Body of pancreas (tissue), 4 donors: ENCODE data around the gene TENM4.

Experiments used
- POLR2A ChIP-seq, 3 donors: fragments of 450-650 bp; IDR thresholded peaks; one replicate each; pipeline ENCODE4 v1.6.1; 2016; ENCODE audit warnings: antibody characterized with exemption in 3 of 3, mild to moderate bottlenecking in 2 of 3
- TF ChIP-seq, protein P1 (sequence below), 7 experiments: fragments of 450-650 bp in 4 of 7; fragments of 200-600 bp in 3 of 7; sonication (generic) in 3 of 7; IDR thresholded peaks; one replicate each; pipeline ENCODE4 v1.5.1; 2016 to 2019; ENCODE audit warnings: antibody characterized with exemption in 7 of 7

DNA sequence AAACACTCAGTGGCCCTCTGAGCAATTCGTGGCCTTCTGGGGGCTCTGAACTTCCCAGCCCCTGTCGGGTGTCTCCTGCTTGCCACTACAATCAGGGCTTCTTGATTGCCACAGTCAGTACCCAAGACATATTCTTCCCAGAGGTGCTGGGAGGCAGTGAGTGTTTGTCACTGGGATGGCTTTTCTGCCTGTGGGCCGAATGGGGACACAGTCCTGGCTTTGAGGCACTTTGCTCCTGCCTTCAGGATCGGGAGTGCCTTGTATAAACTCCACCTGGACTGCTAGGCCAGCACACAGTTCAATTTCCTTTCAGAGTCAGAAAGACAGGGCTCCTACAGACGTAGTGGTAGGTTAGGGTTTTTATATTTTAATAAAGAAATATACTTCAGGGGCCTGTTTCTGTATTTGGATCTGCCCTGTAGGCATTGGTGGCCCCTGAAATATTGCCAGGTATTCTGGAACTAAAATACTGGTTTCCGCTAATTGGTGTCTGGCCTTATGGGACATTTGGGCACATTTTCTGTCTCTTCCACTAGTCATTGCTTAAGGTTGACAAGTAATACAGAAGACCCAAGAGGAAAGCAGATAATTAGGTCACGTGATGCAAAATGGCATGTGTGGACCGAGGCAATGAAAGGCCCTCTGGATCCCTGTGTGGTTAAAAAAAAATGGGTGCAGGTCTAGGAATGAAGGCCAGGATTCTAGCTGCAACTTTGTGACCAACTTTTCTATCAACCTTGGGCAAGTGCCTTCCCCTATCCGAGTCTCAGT is 767.8 kb downstream of the TENM4 start:
- TF ChIP-seq, protein P1, sequence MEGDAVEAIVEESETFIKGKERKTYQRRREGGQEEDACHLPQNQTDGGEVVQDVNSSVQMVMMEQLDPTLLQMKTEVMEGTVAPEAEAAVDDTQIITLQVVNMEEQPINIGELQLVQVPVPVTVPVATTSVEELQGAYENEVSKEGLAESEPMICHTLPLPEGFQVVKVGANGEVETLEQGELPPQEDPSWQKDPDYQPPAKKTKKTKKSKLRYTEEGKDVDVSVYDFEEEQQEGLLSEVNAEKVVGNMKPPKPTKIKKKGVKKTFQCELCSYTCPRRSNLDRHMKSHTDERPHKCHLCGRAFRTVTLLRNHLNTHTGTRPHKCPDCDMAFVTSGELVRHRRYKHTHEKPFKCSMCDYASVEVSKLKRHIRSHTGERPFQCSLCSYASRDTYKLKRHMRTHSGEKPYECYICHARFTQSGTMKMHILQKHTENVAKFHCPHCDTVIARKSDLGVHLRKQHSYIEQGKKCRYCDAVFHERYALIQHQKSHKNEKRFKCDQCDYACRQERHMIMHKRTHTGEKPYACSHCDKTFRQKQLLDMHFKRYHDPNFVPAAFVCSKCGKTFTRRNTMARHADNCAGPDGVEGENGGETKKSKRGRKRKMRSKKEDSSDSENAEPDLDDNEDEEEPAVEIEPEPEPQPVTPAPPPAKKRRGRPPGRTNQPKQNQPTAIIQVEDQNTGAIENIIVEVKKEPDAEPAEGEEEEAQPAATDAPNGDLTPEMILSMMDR (IDR thresholded peaks at IDR 0.05) = no peak
- no peak for TF ChIP-seq POLR2A (IDR thresholded peaks at IDR 0.05)
